GM08714 (cell line): ENCODE data around the gene ANKRD44.
A peak's percentile ranks its signal among the peaks of the same experiment; 100 is the strongest.

ENCODE experiments used
- H3K4me3 ChIP-seq: fragments of 200-500 bp; sonication (Bioruptor generic); 2 replicates; pipeline ENCODE4 v1.5.1; 2014; ENCODE audit warnings: mild to moderate bottlenecking, low read length, inconsistent platforms
- ZNF274 ChIP-seq: IDR thresholded peaks from 2 replicates; pipeline ENCODE4 v1.6.1; 2012; ENCODE audit warnings: mild to moderate bottlenecking, low read depth, low read length

The ANKRD44 gene

DNA sequence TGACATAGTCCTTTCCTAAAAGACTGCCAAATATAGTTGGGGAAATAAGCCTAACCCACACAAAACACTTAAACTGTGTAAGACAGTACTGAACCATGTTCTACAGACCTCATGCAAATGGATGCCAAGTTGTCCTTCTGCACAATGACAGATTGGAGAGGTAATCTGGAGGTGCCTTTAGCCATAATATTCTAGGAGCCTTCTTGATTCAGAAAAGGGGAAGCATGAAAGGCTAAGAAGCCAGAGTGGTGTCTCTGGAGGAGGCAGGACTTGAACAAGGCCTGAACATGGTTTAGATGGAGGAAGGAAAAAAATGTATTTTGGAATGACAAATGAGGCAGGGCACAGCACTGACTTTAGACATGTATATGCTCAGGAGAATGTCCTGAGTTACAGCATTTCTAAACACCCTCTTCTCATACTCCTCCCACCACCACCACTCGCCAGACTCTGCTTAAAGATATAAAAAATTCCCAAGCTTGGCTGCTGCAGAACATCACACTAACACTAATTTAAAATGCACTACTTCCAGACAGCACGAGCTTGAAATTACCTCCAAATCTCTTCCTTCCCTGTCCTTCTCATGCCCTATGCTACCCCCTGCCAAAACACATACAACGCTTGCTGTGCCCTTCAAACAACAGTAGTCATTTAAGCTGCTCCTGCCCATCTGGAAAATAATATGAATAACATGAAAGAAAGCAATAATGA, 110.4 kb downstream of the ANKRD44 start:
- no peak for TF ChIP-seq ZNF274
- no peak overlapping the region; the same call in 1 of the 2 replicates for H3K4me3 ChIP-seq

DNA sequence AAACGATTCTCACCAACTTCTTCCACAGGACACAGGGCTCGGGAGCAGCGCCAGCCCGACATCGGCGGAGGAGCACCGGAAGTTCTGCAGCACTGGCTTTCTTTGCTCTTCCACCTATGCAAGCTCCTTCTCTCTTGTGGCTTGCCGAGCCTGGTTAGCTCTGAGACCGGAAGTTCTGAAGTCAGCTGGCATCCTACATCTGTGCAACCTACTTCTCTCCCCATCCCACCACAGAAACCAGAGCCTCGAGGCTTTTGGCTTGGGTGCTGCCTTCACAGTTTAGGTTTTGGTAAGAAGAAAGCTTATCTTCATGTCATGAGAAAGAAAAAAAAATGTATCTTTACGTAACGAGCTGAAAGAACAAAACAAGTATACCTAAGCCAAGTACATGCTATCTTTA, 111.7 kb downstream of the ANKRD44 start:
- peak overlapping the region; percentile 33; the same call in 1 of the 2 replicates for H3K4me3 ChIP-seq
- no peak for TF ChIP-seq ZNF274

DNA sequence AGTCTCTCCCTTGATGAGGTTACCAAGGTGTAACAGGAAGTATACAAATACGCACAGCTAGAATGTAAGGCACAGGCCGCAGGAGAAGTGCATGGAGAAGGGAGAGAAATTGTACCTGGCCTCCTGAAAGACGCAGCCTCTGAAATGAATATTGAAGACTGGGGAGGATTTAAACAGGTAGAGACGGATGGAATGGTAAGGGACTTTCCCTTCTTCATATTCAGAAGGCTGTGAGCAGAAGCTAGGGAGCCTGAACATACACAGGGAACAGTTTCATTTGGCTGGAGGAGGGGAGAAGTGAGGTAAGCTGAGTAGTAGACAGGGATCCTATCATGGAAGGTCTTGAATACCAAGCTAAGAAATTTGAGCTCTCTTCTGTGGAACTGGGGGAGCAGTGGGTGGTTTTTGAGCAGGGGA, 112.7 kb downstream of the ANKRD44 start:
- peak overlapping the region; percentile 33; the same call in 1 of the 2 replicates for H3K4me3 ChIP-seq
- TF ChIP-seq ZNF274 = no peak

DNA sequence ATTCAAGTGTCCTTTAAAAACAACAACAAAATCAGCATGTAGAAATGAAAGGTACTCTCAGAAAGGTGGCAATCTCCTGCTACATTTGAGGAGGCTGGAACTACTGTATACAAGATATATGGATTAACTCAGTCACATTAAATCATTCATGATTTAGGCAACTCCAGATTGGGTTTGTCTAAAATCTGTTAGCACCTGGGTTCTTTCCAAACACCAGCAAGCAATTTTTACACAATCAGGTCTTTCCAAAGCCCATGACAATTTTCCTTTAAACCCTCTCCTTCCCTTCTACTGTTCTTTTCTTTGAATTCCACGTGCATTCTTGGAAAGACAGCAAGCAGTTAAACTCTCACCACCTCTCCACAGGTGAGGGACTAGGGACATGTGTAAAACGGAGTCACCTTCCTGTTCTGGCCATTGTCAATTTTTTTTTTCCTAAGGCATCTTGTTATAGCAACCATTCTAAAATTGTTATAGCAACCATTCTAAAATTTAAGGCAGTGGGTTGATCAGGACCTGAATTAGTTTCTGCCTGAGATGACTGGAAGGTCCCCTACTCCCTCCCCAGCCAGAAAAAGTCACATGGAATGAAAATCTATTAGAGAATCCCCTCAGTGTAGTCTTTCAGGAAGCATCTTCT, 113.9 kb downstream of the ANKRD44 start:
- H3K4me3 ChIP-seq = no peak overlapping the region
- TF ChIP-seq ZNF274 = no peak

DNA sequence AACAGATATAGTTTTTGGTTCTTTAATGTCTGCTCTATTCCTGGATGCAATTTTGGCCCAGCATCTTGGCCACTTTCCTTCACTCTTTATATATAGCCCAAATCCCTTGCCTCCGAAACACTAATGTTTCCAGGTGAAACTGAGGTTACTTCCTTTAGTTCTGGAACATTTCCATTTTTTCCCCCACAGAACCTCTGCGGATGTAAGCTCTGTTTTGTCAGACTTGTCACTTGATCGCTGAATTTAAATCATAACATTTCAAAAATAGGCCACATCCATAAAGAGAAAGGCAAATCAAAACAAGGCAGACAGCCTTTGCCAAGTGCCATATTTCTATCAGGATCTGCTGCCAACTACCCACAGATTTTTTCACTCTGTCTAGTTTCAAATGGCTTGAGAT, 115.1 kb downstream of the ANKRD44 start:
- no peak for TF ChIP-seq ZNF274

DNA sequence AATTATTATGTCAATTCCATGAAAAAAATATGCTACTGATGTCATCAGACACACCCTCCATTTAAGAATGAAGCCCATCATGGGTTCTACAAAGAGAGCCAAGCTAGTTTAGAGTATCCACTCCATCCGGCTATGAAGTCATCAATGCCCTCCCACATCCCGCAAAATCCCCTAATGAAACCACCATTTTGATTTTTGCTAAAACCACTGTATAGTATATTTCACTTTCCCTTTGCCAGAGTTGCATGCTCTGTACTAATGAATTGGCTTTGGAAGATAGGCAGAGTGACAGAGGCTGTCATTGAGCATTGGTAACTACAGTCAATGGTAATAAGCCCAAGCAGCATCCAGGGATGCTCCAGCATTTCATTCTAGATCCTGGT, 118.6 kb downstream of the ANKRD44 start:
- H3K4me3 ChIP-seq = no peak overlapping the region
- no peak for TF ChIP-seq ZNF274

More for the DNA sequence above, 115.1 kb downstream of the ANKRD44 start:
- no peak overlapping the region for H3K4me3 ChIP-seq

DNA sequence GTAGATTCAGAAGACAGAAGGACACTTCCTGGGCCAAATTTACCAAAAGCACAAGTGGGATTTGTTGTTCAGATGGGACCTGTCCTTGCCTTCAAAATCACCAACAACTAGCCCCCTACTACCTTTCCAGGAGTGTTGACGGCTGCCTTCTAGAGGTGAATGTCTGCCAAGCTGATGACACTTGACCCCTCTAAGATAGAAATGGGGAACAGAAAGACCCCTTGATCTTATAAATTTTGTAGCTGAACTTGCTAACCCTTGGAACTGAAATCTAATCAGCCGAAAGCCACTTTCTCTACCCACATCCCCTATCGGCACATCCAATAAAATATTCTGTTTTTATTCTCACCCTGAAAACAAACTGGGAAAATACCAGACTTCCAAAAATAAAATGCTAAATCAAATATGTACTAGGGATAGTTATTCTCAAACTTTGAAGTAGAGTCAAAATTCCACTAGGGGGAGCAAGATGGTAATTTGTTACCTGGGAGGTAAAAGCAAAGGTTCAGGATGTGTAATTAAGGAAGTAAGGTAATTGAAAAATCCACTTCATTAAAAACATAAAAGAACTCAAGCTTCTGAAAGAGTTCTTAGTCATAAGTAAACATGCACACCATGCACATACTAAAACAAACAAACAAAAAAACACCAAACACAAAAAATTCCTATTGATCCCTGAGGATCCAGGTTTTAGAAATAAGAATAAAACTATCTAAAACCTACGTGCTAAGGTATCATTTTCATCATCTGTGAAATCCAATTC, 119.2 kb downstream of the ANKRD44 start:
- TF ChIP-seq ZNF274 = no peak

DNA sequence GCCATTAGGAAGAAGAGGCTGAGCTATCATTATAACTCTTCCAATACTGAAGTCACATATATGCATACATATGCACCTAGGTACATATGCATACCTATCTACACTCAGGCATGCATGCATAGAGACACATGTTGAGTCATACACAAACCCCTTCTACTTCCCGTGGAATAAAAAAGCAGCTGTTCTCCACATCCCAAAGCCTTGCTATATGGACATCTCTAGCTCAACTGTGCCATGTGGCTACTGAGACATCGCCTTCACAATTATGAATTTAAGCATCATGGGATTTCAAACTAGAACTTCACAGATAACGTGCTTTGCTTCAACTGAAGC, 120.5 kb downstream of the ANKRD44 start:
- TF ChIP-seq ZNF274 = no peak
- H3K4me3 ChIP-seq = no peak overlapping the region

More for the DNA sequence above, 119.2 kb downstream of the ANKRD44 start:
- no peak overlapping the region for H3K4me3 ChIP-seq

DNA sequence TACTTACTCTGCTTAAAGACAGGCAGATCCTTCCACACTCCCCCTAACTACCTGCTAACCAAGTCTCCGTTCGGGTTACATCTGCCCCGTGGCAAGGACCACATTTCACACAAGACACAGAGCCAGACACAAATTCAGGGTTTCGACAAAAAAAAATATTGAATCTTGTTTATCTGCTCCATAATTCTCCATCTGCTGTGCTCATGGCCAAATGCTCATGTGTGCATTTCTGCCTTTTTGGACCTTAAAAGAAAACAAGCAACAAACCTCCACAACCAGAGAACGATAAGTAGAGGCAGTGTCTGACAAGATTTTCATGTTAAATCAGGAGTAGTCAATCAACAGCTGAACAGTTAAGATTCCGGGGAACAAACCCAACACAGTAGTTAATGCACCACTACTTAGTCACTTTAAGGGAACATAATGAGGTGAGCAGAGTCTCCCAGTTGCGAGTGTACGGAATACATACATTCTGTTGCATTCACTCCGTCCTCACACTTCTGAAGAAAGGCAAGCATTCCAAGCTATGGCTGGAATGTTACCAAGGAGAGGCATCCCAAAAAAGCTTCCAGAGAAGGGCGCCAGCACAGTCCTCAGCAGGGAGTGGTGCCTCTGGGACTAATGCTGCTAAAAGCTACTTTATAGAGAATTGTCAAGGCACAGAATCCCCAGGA, 121.0 kb downstream of the ANKRD44 start:
- no peak for TF ChIP-seq ZNF274
- no peak overlapping the region for H3K4me3 ChIP-seq

DNA sequence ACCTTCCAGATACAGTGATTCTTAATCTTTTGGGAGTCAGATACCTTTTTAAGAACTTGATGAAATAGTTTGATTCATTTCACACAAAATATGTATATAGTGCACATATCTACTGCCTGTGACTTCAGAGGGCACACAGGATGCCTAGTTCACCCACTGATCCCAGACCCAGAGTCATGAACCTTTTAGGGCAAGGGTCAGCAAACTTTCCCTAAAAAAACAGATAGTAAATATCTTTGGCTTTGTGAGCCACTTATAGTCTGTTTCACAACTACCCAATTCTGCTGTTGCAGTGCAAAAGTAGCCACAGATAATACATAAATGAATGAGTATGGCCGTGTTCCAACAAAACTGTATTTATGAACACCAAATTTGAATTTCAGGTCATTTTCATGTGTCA, 124.9 kb downstream of the ANKRD44 start:
- H3K4me3 ChIP-seq = no peak overlapping the region
- TF ChIP-seq ZNF274 = no peak

DNA sequence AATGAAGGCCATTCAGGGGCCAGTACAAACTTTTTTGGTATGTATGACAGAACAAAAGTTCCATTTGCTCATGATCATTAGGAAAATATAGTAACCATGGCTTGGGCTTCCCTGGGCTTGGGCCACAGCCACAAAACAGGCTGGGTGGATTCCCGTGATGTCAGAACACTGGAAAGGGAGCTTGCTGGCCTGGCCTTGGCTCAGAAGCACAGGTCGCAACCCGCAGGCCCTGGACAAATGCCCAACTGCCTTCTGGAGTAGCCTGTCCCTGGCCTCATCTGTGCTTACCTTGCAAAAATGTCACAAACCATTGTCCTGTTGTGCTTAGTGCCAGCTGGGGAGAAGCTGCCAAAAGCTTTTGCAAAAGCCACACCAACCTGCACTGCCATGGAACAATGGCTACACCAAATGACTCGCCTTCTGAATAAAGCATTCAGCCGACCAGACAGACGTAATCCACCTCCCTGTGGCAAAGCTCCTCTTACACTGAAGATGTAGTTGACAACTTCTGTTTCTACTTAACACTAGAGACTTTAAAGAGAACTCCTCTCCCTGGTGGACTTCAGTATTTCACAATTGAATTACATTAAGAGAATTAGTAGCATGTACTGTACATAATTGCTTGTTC, 125.5 kb downstream of the ANKRD44 start:
- TF ChIP-seq ZNF274 = no peak
- H3K4me3 ChIP-seq = no peak overlapping the region

DNA sequence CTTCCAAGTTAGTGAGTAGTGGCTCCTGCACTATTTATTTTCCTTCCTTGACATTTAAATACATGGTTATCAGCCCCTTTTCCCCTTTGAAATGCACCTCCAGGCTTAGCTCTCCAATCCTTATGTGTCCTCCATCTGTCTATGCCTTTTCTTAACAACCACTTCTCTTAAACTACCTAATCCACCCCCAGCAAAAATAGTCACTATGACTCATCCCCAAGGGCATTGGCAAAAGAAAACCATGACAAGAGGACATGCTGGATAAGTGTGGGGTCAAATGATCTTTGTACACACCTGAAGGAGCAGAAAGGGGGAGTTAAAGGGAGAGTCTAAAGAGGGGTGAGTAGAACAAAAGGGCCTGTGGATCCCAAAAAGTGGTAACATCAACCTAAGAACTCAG, 127.2 kb downstream of the ANKRD44 start:
- H3K4me3 ChIP-seq = no peak overlapping the region
- no peak for TF ChIP-seq ZNF274

DNA sequence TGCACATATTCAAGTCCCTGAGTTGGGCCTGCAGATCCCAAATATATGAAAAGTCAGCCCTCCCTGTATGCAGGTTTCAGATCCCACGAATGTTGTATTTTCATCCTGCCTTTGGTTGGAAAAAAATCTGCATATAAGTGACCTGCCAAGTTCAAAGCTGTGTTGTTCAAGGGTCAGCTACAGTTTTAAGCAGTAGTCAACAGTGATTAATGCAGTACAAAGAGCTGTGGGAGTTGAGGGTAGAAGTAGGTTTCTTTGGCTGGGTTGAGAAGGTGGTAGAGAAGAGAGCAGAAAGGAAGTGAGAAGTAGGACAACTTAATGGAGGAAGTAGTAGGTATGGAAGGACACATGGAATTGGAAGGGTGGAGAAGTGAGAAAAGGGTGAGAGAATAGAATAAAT, 127.9 kb downstream of the ANKRD44 start:
- no peak overlapping the region for H3K4me3 ChIP-seq
- no peak for TF ChIP-seq ZNF274

DNA sequence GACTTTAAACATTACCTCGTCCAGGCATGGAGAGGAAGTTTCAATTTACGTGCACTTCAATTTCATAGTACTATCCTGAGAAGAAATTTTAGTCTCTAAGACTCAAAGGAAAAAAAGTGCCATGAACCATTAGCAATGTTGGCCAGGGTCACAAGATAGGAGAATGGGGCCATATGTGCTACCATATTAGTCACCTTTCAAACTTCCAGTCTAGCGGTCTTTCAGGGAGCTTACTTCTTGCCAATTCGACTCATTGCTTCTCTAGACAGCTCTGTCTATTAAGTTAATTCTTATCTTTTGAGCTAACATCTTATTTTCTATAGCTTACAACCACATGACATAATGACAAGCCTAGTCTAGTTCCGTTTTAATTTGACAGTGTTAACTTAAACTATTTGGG, 129.1 kb downstream of the ANKRD44 start:
- TF ChIP-seq ZNF274 = no peak
- no peak overlapping the region for H3K4me3 ChIP-seq
